HG03139 (cell line): ENCODE results near the gene ZNF74.

Experiments used
- ATAC-seq: cut with Tn5 transposase; IDR thresholded peaks from one replicate; pipeline ENCODE4 v1.9.1; 2021; ENCODE audit not compliant: unreplicated experiment

Gene ZNF74

GRCh38 chr22:20418211-20418788 lies 24.3 kb downstream of the ZNF74 start:
- ATAC-seq = no peak

GRCh38 chr22:20419664-20419951 lies 25.7 kb downstream of the ZNF74 start:
- no peak for ATAC-seq

GRCh38 chr22:20420157-20420842 lies 26.3 kb downstream of the ZNF74 start:
- ATAC-seq = no peak

- no peak for ATAC-seq
These were observed 27.5 kb downstream of the ZNF74 start for GRCh38 chr22:20421507-20421874.

GRCh38 chr22:20422271-20423007 lies 28.5 kb downstream of the ZNF74 start:
- no peak for ATAC-seq

GRCh38 chr22:20423008-20423905 lies 29.3 kb downstream of the ZNF74 start:
- no peak for ATAC-seq

GRCh38 chr22:20423906-20424551 lies 30.1 kb downstream of the ZNF74 start:
- ATAC-seq = no peak

- ATAC-seq = no peak
These were observed 30.6 kb downstream of the ZNF74 start for GRCh38 chr22:20424568-20424931.

- no peak for ATAC-seq
These were observed 31.1 kb downstream of the ZNF74 start for GRCh38 chr22:20424932-20425565.

GRCh38 chr22:20425566-20426258 lies 31.8 kb downstream of the ZNF74 start:
- no peak for ATAC-seq

GRCh38 chr22:20426259-20426615 lies 32.3 kb downstream of the ZNF74 start:
- ATAC-seq = no peak

GRCh38 chr22:20427104-20427944 lies 33.4 kb downstream of the ZNF74 start:
- no peak for ATAC-seq

- no peak for ATAC-seq
These were observed 34.0 kb downstream of the ZNF74 start for GRCh38 chr22:20427945-20428417.

- no peak for ATAC-seq
These were observed 34.7 kb downstream of the ZNF74 start for GRCh38 chr22:20428496-20429253.

GRCh38 chr22:20429254-20430100 lies 35.5 kb downstream of the ZNF74 start:
- ATAC-seq = no peak

- no peak for ATAC-seq
These were observed 36.3 kb downstream of the ZNF74 start for GRCh38 chr22:20430101-20430719.
